HCT116 (cell line): ENCODE measurements around the gene PEX10. TPM values are rescaled to one million over a fixed set of nuclear protein-coding genes. Genes with fewer than 3 reads are reported as not detected.

ENCODE experiments used
- ATAC-seq: fragments of 200-7000 bp; cut with Tn5 transposase; 2 replicates; pipeline ENCODE4 v1.9.1; 2020; ENCODE audit warnings: mild to moderate bottlenecking, moderate library complexity
- BruUV-seq: library from RNA; stranded (reverse); fragments of 400-500 nt; replicated peaks from 2 replicates; lab custom pipeline; 2021; lab: Mats Ljungman, UMichigan
- CTCF ChIA-PET: fragments of 300-600 bp; sonication (Branson Sonifier 250); formaldehyde crosslinking; loops from one replicate; lab custom pipeline; 2021; ENCODE audit warnings: antibody characterized with exemption; lab: Charles Lee
- POLR2A ChIA-PET: fragments of 300-600, 350-600 bp; sonication (Branson Sonifier 250); formaldehyde crosslinking; loops from one replicate; lab custom pipeline; 2021; ENCODE audit warnings: antibody characterized with exemption; lab: Charles Lee
- RAD21 ChIA-PET, 2 experiments: fragments of 300-600 bp; sonication (Branson Sonifier 250); formaldehyde crosslinking; loops; one replicate each; lab custom pipeline; 2023; ENCODE audit warnings: low total read pairs in 2 of 2; ENCODE audit not compliant: uncharacterized antibody in 2 of 2, unreplicated experiment in 2 of 2, low non-redundant PET in 1 of 2; lab: Charles Lee
- DNase-seq: peaks from one replicate; pipeline ENCODE4 v3.0.0-alpha.2; 2010; ENCODE audit warnings: low read depth, low spot score
- H2AFZ ChIP-seq: fragments of 200-600 bp; shearing (Covaris generic), sonication (generic); 2 replicates; pipeline ENCODE4 v1.6.1; 2017; ENCODE audit warnings: low read depth, mixed run types, mixed read lengths, antibody characterized with exemption, low read length; ENCODE audit not compliant: poor library complexity, severe bottlenecking
- H3K27ac ChIP-seq: 2 replicates; pipeline ENCODE4 v1.5.1; 2012; ENCODE audit warnings: low read depth, low read length
- H3K27me3 ChIP-seq: fragments of 200-600 bp; sonication (generic); 2 replicates; pipeline ENCODE4 v1.6.1; 2016; ENCODE audit warnings: mixed run types, low read length, mixed read lengths; ENCODE audit not compliant: insufficient read depth
- H3K36me3 ChIP-seq, 2 experiments: fragments of 200-500 bp in 1 of 2; fragments of 200-600 bp in 1 of 2; sonication (Bioruptor generic) in 1 of 2; sonication (generic) in 1 of 2; 2 replicates each; pipeline versions ENCODE4 v1.5.1 to v1.6.1; 2014 to 2016; ENCODE audit warnings: low read length in 2 of 2, inconsistent platforms in 1 of 2, mixed read lengths in 1 of 2, mixed run types in 1 of 2; ENCODE audit not compliant: insufficient read depth in 2 of 2, control insufficient read depth in 1 of 2
- H3K4me1 ChIP-seq, 2 experiments: fragments of 200-600 bp in 1 of 2; sonication (generic) in 1 of 2; 2 replicates each; pipeline versions ENCODE4 v1.5.1 to v1.6.1; 2012 to 2017; ENCODE audit warnings: low read length in 2 of 2, inconsistent platforms in 1 of 2, mild to moderate bottlenecking in 1 of 2, mixed read lengths in 1 of 2, mixed run types in 1 of 2, moderate library complexity in 1 of 2; ENCODE audit not compliant: insufficient read depth in 2 of 2, control insufficient read depth in 1 of 2
- H3K4me2 ChIP-seq: fragments of 200-600 bp; sonication (generic); 2 replicates; pipeline ENCODE4 v1.6.1; 2017; ENCODE audit warnings: mixed run types, low read length, mixed read lengths
- H3K4me3 ChIP-seq, 2 experiments: fragments of 200-600 bp in 1 of 2; sonication (generic) in 1 of 2; replicated peaks in 1 of 2; 2 replicates each; pipeline ENCODE4 v1.5.1; 2011 to 2016; ENCODE audit warnings: low read length in 2 of 2, control low read depth in 1 of 2, low read depth in 1 of 2, mild to moderate bottlenecking in 1 of 2, mixed read lengths in 1 of 2, mixed run types in 1 of 2
- H3K79me2 ChIP-seq: fragments of 200-600 bp; sonication (generic); 2 replicates; pipeline ENCODE4 v1.6.1; 2017; ENCODE audit warnings: mild to moderate bottlenecking, mixed run types, low read length, moderate library complexity, mixed read lengths; ENCODE audit not compliant: insufficient read depth
- H3K9ac ChIP-seq: fragments of 200-600 bp; sonication (generic); 2 replicates; pipeline ENCODE4 v1.6.1; 2016; ENCODE audit warnings: low read length, mixed read lengths
- H3K9me2 ChIP-seq: fragments of 200-600 bp; sonication (generic), shearing (Covaris generic); 2 replicates; pipeline ENCODE4 v1.6.1; 2017; ENCODE audit warnings: mixed run types, mild to moderate bottlenecking, moderate library complexity; ENCODE audit not compliant: insufficient read depth
- H3K9me3 ChIP-seq, 2 experiments: fragments of 200-500 bp in 1 of 2; fragments of 200-600 bp in 1 of 2; sonication (Bioruptor generic) in 1 of 2; sonication (generic) in 1 of 2; 2 replicates each; pipeline ENCODE4 v1.6.1; 2014 to 2017; ENCODE audit warnings: low read length in 2 of 2, mixed read lengths in 2 of 2, inconsistent platforms in 1 of 2, low read depth in 1 of 2, mild to moderate bottlenecking in 1 of 2, mixed run types in 1 of 2, moderate library complexity in 1 of 2; ENCODE audit not compliant: control insufficient read depth in 1 of 2, insufficient read depth in 1 of 2
- H4K20me1 ChIP-seq: fragments of 200-600 bp; sonication (generic), shearing (Covaris generic); 2 replicates; pipeline ENCODE4 v1.6.1; 2017; ENCODE audit warnings: mixed run types, mild to moderate bottlenecking, moderate library complexity; ENCODE audit not compliant: insufficient read depth
- CTCF ChIP-seq, 3 experiments: fragments of 200-600 bp in 1 of 3; sonication (generic) in 1 of 3; IDR thresholded peaks in 2 of 3; conservative IDR thresholded peaks in 1 of 3; 2 replicates each; pipeline ENCODE4 v1.5.1; 2012 to 2017; ENCODE audit warnings: low read depth in 2 of 3, low read length in 2 of 3, antibody characterized with exemption in 1 of 3, borderline replicate concordance in 1 of 3, control low read depth in 1 of 3, mild to moderate bottlenecking in 1 of 3, mixed read lengths in 1 of 3, mixed run types in 1 of 3, moderate library complexity in 1 of 3; ENCODE audit not compliant: insufficient read depth in 1 of 3
- EZH2 ChIP-seq: fragments of 200-600 bp; sonication (generic); IDR thresholded peaks from 2 replicates; pipeline ENCODE4 v1.6.1; 2017; ENCODE audit warnings: antibody characterized with exemption, mixed run types
- JUND ChIP-seq: IDR thresholded peaks from 2 replicates; pipeline ENCODE4 v1.6.1; 2012
- POLR2A ChIP-seq: IDR thresholded peaks from 2 replicates; pipeline ENCODE4 v1.7.0; 2011; ENCODE audit warnings: borderline replicate concordance; ENCODE audit not compliant: insufficient read depth, insufficient read length; ENCODE audit errors: extremely low read depth
- YY1 ChIP-seq: IDR thresholded peaks from 2 replicates; pipeline ENCODE4 v1.6.1; 2011; ENCODE audit warnings: low read length, low read depth, moderate library complexity, mild to moderate bottlenecking; ENCODE audit not compliant: insufficient replicate concordance; ENCODE audit errors: extremely low read depth
- ZBTB33 ChIP-seq: IDR thresholded peaks from 2 replicates; pipeline ENCODE4 v1.6.1; 2011; ENCODE audit warnings: mild to moderate bottlenecking, low read length, moderate library complexity; ENCODE audit not compliant: insufficient replicate concordance; ENCODE audit errors: extremely low read depth
- intact Hi-C: fragments of 100-400 bp; cut with micrococcal nuclease; formaldehyde crosslinking; loops from 2 replicates; pipeline ENCODE4 v1.10.0; 2022
- total RNA-seq: library from RNA; stranded (reverse); gene quantifications from one replicate; pipeline ENCODE4 v1.2.1, GENCODE V29; 2021; ENCODE audit not compliant: unreplicated experiment

The PEX10 gene
- total RNA-seq, 1 experiment from 2014 or later: 27.9 TPM

GRCh38 chr1:2414297-2414958, 2.1 kb upstream of the PEX10 start:
- H2AFZ ChIP-seq: peak overlapping the region; percentile 25

More at GRCh38 chr1:2414297-2414958, 2.1 kb upstream of the PEX10 start:
- H3K4me2 ChIP-seq: peak overlapping the region; percentile 75
- H3K36me3 ChIP-seq: 0 out of 4 replicates have a peak, but pooled peaks cover 0 to 6% of the 10 kb centered on the region in 2 experiments
- peak overlapping the region; percentile 75 to 99 for H3K4me3 ChIP-seq
- peaks cover 24% of the 10 kb centered on the region; the same call in 1 of the 2 replicates for H3K79me2 ChIP-seq
- intact Hi-C loops: loop anchor here (1.0 to 5.0 kb wide), 4 partner anchors 113 to 388 kb away; partner anchors contain the start of genes PANK4 and TTC34
- no peaks in the 10 kb centered on the region for H3K9me2 ChIP-seq
- DNase-seq (no peak), ATAC-seq (peak; percentile 43)
- no peaks in the 10 kb centered on the region for H3K9me3 ChIP-seq
- H4K20me1 ChIP-seq: no peaks in the 10 kb centered on the region
- peaks cover 14 to 39% of the 10 kb centered on the region in 2 experiments; a peak in 3 of 4 replicates for H3K4me1 ChIP-seq
- POLR2A ChIA-PET: interaction anchor here (1.1 kb wide), 1 partner anchor 133 kb away, joined by 4 read pairs; no protein-coding TSS in a partner anchor
- peak overlapping the region; percentile 98 for H3K27ac ChIP-seq
- H3K9ac ChIP-seq: peak overlapping the region; percentile 97
- no peaks in the 10 kb centered on the region for H3K27me3 ChIP-seq
- TF ChIP-seq CTCF (IDR thresholded peaks at IDR 0.05 in 2 of 3, conservative IDR thresholded peaks at IDR 0.05 in 1 of 3; ENCODE audit: borderline replicate concordance in 1 of 3, insufficient read depth in 1 of 3, low read depth in 2 of 3, low read length in 2 of 3) (peak in 2 of 3 experiments; percentile 88 to 95; a peak in 4 of 6 replicates), ZBTB33 (no peak), YY1 (peak; percentile 4), POLR2A (no peak), EZH2 (no peak), JUND (no peak)
- TF ChIP-seq, all 23 proteins: peak for 2
- no TSS peak for BruUV-seq
- ChIA-PET RAD21 (interaction anchor here in 1 of 2 experiments (1.0 kb wide), 1 partner anchor 133 kb away, joined by 5 read pairs; no protein-coding TSS in a partner anchor), CTCF (interaction anchor here (0.9 to 2.2 kb wide), 4 partner anchors 75 to 373 kb away, joined by 3 to 13 read pairs (median 6); no protein-coding TSS in a partner anchor)
